ENCODE measurements around the gene SCN11A. TPM values are rescaled to one million over a fixed set of nuclear protein-coding genes. Genes with fewer than 3 reads are reported as not detected.

SCN11A gene
- total and polyA plus RNA-seq, 7 donors, result 0.03 to 0.05 (median 0.04) TPM; not detected in 4

DNA sequence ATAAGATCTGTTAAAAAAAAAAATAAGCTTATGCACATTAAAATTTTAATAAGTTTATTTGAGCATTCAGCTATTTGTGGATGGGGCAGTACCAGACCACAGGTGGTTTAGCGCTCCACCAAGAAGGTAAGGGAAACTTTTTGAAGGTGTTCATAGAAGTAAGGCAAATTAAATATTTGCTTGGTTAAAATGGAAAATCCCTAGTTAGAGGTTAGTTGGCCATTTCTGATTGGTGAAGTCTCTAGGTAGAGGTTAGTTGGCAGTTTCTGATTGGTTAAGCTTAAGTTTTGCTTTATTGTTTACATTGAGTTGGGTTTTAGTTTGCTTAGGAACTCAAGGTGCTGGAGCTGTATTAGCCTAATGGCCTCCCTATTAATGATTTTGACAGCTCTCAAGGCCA lies 30.7 kb downstream of the SCN11A start:
- TF ChIP-seq, protein P1, sequence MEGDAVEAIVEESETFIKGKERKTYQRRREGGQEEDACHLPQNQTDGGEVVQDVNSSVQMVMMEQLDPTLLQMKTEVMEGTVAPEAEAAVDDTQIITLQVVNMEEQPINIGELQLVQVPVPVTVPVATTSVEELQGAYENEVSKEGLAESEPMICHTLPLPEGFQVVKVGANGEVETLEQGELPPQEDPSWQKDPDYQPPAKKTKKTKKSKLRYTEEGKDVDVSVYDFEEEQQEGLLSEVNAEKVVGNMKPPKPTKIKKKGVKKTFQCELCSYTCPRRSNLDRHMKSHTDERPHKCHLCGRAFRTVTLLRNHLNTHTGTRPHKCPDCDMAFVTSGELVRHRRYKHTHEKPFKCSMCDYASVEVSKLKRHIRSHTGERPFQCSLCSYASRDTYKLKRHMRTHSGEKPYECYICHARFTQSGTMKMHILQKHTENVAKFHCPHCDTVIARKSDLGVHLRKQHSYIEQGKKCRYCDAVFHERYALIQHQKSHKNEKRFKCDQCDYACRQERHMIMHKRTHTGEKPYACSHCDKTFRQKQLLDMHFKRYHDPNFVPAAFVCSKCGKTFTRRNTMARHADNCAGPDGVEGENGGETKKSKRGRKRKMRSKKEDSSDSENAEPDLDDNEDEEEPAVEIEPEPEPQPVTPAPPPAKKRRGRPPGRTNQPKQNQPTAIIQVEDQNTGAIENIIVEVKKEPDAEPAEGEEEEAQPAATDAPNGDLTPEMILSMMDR (IDR thresholded peaks at IDR 0.05), result no peak
- H3K36me3 ChIP-seq (ENCODE audit: insufficient read depth in 1 of 2, low read depth in 1 of 2), result no peaks in the 10 kb centered on the region
- H3K9me3 ChIP-seq, result no peaks in the 10 kb centered on the region
- intact Hi-C loops (cut with DNase I), result loop anchor here in 1 of 2 donors (10.0 kb wide), 1 partner anchor 496 kb away; no protein-coding TSS in a partner anchor
- no peak for ATAC-seq
- H3K4me3 ChIP-seq, result no peak overlapping the region
- H3K4me1 ChIP-seq, result no peaks in the 10 kb centered on the region
- H3K27ac ChIP-seq, result no peak overlapping the region
- peaks cover 0 to 4% (median 2%) of the 10 kb centered on the region in 3 donors for H3K27me3 ChIP-seq (ENCODE audit: insufficient read depth in 3 of 3, low read length in 2 of 3)
- DNase-seq, result no peak
- 99 to 100% (median 100%) methylated on average over 1 of the region's 1 CpG for WGBS, 3 donors

DNA sequence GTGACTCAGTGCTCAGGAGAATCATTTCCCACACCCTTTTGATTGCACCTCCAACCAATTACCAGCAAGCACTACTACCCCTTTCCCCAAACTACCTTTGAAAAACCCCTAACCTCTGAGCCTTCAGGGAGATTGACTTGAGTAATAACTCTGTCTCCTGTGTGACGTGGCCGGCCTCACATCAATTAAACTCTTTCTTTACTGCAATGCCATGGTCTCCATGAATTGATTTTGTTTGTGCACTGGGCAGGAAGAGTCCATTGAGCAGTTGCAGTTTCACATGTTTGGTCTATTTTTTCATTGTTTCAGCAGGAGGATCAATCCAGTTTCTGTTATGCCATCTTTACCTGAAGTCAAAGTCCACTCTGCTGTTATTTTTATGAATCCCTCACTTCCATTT lies 32.4 kb downstream of the SCN11A start:
- ATAC-seq (no peak), DNase-seq (no peak)
- Histone ChIP-seq H3K9me3 (no peaks in the 10 kb centered on the region), H3K4me1 (no peaks in the 10 kb centered on the region), H3K27me3 (ENCODE audit: insufficient read depth in 3 of 3, low read length in 2 of 3) (peaks cover 0 to 4% (median 2%) of the 10 kb centered on the region in 3 donors), H3K27ac (no peak overlapping the region), H3K4me3 (no peak overlapping the region), H3K36me3 (ENCODE audit: insufficient read depth in 1 of 2, low read depth in 1 of 2) (no peaks in the 10 kb centered on the region)
- intact Hi-C loops (cut with DNase I), result no loop called here
- TF ChIP-seq, protein P1 (IDR thresholded peaks at IDR 0.05), result no peak
- 72 to 82% (median 77%) methylated on average over 2 of the region's 2 CpGs for WGBS, 3 donors

DNA sequence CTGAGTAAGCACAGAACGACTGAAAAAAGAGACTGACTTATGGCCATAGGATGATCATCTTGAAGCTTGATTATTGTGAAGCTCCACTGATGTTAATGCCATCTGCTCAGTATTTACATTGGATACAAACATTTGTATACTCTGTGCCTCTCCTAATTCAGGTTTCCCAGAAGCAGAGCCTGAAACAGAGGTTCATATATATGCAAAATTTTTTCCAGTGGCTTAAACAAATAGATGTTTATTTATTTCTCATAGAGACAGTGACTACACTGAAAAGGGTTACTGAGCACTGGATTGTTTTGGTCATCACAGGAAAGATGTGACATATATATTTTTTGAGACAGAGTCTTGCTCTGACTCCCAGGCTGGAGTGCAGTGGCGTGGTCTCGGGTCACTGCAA lies 36.3 kb downstream of the SCN11A start:
- H3K36me3 ChIP-seq (ENCODE audit: insufficient read depth in 1 of 2, low read depth in 1 of 2), result no peaks in the 10 kb centered on the region
- ATAC-seq, result no peak
- WGBS, 3 donors, result 79 to 81% (median 79%) methylated on average over 3 of the region's 3 CpGs
- H3K4me1 ChIP-seq, result no peaks in the 10 kb centered on the region
- H3K9me3 ChIP-seq, result no peaks in the 10 kb centered on the region
- intact Hi-C loops (cut with DNase I), result no loop called here
- H3K27me3 ChIP-seq (ENCODE audit: insufficient read depth in 3 of 3, low read length in 2 of 3), result peaks cover 0 to 4% (median 2%) of the 10 kb centered on the region in 3 donors
- DNase-seq, result no peak
- TF ChIP-seq, protein P1 (IDR thresholded peaks at IDR 0.05), result no peak
- H3K4me3 ChIP-seq, result no peak overlapping the region
- H3K27ac ChIP-seq, result no peak overlapping the region

DNA sequence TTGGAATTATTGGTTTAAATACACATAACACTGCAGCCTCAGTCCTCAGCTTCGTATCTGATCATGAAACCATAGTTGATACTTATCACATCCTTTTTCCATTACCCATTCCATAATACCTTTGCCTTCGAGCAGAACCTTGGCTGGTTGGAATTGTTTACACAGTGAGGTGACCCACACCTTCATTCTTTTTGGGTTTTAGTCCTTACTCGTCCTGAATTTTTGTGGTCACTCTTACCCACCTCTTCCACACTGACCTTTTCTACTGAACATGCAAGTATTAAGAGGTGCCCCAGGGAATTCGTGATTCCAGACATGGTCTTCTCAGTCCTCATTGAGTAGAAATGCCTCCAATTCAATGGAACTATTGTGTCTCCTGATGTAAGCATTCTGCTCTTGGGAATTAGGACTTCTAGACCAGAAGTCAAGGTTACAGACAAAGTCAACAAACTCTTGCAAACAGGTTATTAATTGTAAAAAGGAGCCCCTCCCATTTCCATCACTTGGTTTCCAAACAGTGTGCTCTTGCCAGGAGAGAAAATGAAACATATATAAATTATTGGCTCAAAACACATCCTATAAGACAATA lies 37.7 kb downstream of the SCN11A start:
- Histone ChIP-seq H3K27me3 (ENCODE audit: insufficient read depth in 3 of 3, low read length in 2 of 3) (peaks cover 0 to 3% (median 0%) of the 10 kb centered on the region in 3 donors), H3K36me3 (ENCODE audit: insufficient read depth in 1 of 2, low read depth in 1 of 2) (no peaks in the 10 kb centered on the region), H3K9me3 (no peaks in the 10 kb centered on the region), H3K27ac (no peak overlapping the region), H3K4me3 (no peak overlapping the region), H3K4me1 (no peaks in the 10 kb centered on the region)
- intact Hi-C loops (cut with DNase I), result no loop called here
- TF ChIP-seq, protein P1 (IDR thresholded peaks at IDR 0.05), result no peak
- ATAC-seq, result no peak
- WGBS, 3 donors, result 64 to 77% (median 70%) methylated on average over 4 of the region's 4 CpGs
- DNase-seq, result no peak

DNA sequence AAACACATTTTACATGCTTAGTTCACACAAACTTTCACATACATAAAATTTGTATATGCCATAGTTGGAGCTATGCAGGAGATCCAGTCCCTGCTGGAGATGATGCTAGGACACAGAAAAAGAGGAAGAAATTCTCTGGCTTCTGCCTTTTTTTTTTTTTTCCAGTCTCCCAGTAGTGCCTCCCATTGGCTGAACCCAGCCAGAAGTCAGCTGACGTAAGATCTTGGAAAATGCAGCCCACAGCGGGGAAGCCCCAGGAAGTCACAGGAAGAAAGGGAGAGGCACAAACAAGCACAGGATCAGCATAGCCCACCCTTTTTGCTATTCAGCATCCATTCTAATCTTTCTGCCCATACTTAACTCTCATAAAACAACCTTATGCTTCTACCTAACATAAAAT lies 38.5 kb downstream of the SCN11A start:
- ATAC-seq, result no peak
- Histone ChIP-seq H3K4me1 (no peaks in the 10 kb centered on the region), H3K4me3 (no peak overlapping the region), H3K36me3 (ENCODE audit: insufficient read depth in 1 of 2, low read depth in 1 of 2) (no peaks in the 10 kb centered on the region), H3K9me3 (no peaks in the 10 kb centered on the region), H3K27ac (no peak overlapping the region), H3K27me3 (ENCODE audit: insufficient read depth in 3 of 3, low read length in 2 of 3) (no peaks in the 10 kb centered on the region)
- WGBS, 3 donors, result 4 to 13% (median 6%) methylated on average over 2 of the region's 2 CpGs
- intact Hi-C loops (cut with DNase I), result no loop called here
- no peak for DNase-seq
- TF ChIP-seq, protein P1 (IDR thresholded peaks at IDR 0.05), result no peak
